Amniotic epithelial cell (primary cell): ENCODE results near the gene STRADB.
"Not testable (repeated sequence)": the region's sequence is repeated elsewhere in the genome, so short reads cannot be mapped to it uniquely, and the experiment has no call there.

Source experiments
- DNase-seq: peaks from one replicate; pipeline ENCODE4 v3.0.0-alpha.2; 2010; ENCODE audit warnings: low read depth

STRADB gene

GRCh38 chr2:201430839-201431238 lies 20.7 kb upstream of the STRADB start:
- DNase-seq, result no peak

- DNase-seq, result peak; percentile 52
Measured at GRCh38 chr2:201432038-201432620, 19.4 kb upstream of the STRADB start.

GRCh38 chr2:201432621-201433393 lies 18.7 kb upstream of the STRADB start:
- peak; percentile 36 for DNase-seq

- peak; percentile 11 for DNase-seq
Measured at GRCh38 chr2:201433394-201433995, 18.0 kb upstream of the STRADB start.

- no peak for DNase-seq
Measured at GRCh38 chr2:201436141-201436540, 15.4 kb upstream of the STRADB start.

- DNase-seq, result not testable (repeated sequence)
Measured at GRCh38 chr2:201439336-201439922, 12.1 kb upstream of the STRADB start.

- no peak for DNase-seq
Measured at GRCh38 chr2:201440182-201440581, 11.4 kb upstream of the STRADB start.

- no peak for DNase-seq
Measured at GRCh38 chr2:201441409-201441808, 10.1 kb upstream of the STRADB start.

GRCh38 chr2:201444746-201445465 lies 6.6 kb upstream of the STRADB start:
- DNase-seq, result peak; percentile 68

GRCh38 chr2:201447086-201447485 lies 4.5 kb upstream of the STRADB start:
- peak; percentile 69 for DNase-seq

- DNase-seq, result no peak
Measured at GRCh38 chr2:201448061-201448460, 3.5 kb upstream of the STRADB start.

- DNase-seq, result no peak
Measured at GRCh38 chr2:201448701-201449100, 2.8 kb upstream of the STRADB start.

GRCh38 chr2:201450954-201451291 lies 617 bp upstream of the STRADB start:
- DNase-seq, result no peak

GRCh38 chr2:201452058-201452921 lies 750 bp downstream of the STRADB start:
- peak; percentile 24 for DNase-seq

- DNase-seq, result no peak
Measured at GRCh38 chr2:201452922-201453643, 1.5 kb downstream of the STRADB start.

- no peak for DNase-seq
Measured at GRCh38 chr2:201458381-201458780, 6.8 kb downstream of the STRADB start.

- DNase-seq, result no peak
Measured at GRCh38 chr2:201460532-201460931, 9.0 kb downstream of the STRADB start.

GRCh38 chr2:201464547-201464946 lies 13.0 kb downstream of the STRADB start:
- DNase-seq, result no peak

GRCh38 chr2:201465524-201465971 lies 14.0 kb downstream of the STRADB start:
- DNase-seq, result no peak

GRCh38 chr2:201466050-201466675 lies 14.6 kb downstream of the STRADB start:
- DNase-seq, result peak; percentile 55
